ENCODE measurements around the gene PTPN3.
"Not testable (repeated sequence)": the region's sequence is repeated elsewhere in the genome, so short reads cannot be mapped to it uniquely, and the experiment has no call there.

Gene PTPN3

GRCh38 chr9:109346904-109347303 lies 151.2 kb downstream of the PTPN3 start:
- no peak for DNase-seq (ENCODE audit: low spot score)

GRCh38 chr9:109344866-109345265 lies 153.2 kb downstream of the PTPN3 start:
- no peak for DNase-seq (ENCODE audit: low spot score)

DNA sequence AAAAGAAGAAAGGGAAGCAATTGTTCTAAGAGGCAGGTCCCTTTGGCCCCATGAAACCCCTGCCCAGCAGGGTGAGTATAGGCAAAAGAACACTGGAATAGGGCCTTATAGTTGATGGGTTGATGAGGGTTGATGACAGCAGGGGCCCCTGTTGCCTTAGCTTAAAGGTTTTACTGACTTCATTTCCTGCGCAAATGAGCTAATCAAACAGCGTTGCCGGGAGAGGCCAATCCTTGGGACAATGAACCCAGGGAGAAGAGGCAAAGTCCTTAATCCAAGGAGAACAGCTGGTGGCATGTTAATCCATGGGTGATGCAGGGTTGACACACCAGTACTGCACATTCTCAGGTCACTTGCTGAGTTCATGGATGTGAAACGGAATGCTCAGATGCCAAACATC lies 155.2 kb downstream of the PTPN3 start:
- DNase-seq (ENCODE audit: low spot score), result no peak

DNA sequence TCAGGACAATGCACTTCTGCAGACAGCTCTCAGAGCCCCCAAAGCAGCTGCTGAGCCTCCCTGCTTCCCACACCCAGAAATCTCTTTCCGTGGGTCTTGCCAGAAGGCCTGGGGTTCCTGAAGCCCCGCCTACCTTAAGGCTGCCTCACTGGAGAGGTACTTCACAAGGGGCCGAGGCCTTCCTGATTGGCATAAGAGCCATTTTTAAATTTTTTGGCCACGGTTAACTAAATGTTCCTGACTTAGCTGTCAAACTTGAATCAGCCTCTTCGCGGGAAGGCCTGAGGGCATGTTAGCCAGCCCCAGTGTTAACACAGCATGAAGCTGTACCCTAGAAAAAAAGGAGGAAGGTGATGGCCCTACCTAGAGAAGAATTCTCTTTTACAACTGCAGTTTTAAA lies 156.5 kb downstream of the PTPN3 start:
- DNase-seq (ENCODE audit: low spot score), result no peak

- DNase-seq (ENCODE audit: low spot score), result not testable (repeated sequence)
Observed at GRCh38 chr9:109340979-109341378, 157.1 kb downstream of the PTPN3 start.

DNA sequence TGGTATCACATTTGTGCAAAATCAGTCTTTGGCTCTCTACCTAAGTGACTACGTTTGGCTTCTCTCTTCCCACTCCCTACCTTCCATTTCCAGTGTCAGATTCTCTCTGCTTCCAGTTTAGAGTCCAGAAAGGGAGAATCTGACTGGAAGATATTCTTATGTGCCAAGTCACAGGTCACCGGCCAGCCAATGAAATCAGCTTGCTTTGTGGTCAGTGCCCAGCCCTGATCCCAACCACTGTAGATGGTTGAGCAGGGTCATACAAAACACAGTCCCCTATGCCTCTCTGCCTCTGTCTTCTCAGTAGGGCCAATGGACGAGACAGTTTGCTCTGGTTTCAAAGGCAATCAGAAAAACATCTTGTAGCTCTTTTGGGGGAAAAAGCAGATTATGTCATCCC lies 161.7 kb downstream of the PTPN3 start:
- no peak for DNase-seq (ENCODE audit: low spot score)

DNA sequence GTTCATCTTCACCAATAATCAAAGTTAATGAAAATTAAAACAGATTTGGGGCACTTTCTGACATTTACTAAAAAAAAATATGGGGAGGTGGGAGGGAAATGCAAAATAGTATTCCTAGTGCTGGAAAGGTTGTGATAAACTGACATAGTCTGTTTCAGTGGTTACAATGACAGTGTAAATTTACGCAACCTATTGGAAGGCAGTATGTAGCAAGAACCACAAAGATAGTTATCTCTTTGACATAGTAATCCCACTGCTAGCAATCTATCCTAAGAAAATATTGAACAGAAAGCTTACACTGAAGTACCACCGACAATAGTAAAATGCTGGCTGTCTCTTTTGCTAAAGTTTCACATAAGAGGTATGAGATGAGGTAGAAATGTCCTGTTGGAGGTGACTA lies 162.2 kb downstream of the PTPN3 start:
- DNase-seq (ENCODE audit: low spot score), result no peak

DNA sequence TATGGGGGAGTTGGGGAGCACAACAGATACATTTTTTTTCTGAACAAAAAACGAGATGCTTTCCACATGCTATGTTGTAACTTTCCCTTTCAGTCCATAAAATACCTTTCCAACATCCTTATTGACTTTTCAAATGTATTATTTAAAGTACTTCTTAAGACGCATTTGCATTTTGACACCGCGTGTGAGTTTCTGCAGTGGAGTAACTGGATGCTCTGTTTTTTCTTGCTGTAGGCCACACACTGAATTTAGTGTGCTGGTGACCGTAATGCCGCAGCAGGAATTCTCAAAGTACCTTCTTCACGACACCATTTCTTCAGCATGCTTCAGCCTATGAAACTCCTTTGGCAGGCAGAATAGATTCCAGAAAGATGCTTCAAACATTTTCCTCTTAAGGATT lies 163.0 kb downstream of the PTPN3 start:
- no peak for DNase-seq (ENCODE audit: low spot score)

GRCh38 chr9:109331353-109331752 lies 166.8 kb downstream of the PTPN3 start:
- no peak for DNase-seq (ENCODE audit: low spot score)

DNA sequence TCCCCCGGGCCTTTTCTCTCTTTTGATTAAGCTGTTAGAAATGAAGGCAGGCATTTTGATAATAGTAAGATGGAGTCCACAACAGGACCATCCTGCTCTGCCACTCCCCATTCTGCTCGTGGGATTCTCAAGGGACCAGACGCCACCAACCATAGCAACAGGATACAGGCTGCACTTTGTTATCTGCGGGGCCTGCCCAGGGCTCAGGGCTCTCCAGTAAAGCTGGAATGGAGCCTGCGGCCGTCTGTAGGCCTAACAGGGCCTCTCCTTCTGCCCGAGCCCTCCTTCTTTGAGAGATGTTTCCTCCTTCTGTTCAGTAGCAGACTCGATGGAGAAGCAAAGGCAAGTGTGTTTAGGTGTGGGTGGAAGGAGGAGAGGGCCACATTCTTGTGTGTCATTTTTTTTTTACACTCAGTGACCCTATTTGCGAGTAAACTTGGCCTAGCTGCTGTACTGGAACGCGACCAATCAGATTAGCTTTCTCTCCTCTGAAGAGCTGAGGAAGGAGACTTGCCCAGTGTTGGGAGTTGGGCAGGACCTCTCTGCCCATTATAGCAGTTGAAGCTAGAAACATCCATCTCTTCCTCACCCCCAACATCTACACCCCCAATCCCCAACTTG lies 168.4 kb downstream of the PTPN3 start:
- no peak for DNase-seq (ENCODE audit: low spot score)

DNA sequence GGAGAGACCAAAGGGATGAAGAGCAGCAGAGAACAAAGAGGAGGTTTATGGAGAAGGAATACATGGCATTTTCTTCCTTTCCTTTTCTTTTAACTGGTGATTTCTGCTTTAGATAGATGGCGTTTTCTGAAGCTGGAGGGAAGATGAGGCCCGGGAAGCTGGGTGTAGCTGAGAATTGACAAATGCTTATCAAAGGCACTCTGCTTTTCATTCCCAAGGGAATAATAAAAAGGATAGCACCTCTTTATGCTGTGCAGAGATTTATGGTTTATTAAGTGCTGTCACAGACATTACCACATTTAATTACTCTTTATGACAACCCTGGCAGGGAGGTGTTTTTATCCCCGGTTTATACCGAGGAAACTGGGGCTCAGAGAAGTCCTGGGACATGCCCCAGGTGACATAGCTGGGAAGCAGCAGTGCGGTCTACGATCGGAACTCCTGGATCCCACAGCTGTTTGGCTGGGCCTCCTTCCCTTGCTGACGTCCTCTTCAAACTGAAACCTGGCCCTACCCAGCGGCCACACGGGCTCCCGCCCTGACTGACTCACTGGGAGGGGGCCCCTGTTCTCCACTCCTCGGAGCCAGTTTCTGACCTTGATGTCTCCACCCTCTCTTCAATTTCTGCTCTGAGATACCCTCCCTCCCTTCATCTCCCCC lies 169.0 kb downstream of the PTPN3 start:
- DNase-seq (ENCODE audit: low spot score), result no peak

All from cerebellar cortex (tissue), 1 donor.